CD4-positive, alpha-beta memory T cell (primary cell): Measurements from ENCODE around the gene CALML5. TPM values are rescaled to one million over a fixed set of nuclear protein-coding genes. Genes with fewer than 3 reads are reported as not detected.

ENCODE experiments used
- CTCF ChIA-PET: fragments of 350-600 bp; sonication (Branson Sonifier 250); formaldehyde crosslinking; loops from one replicate; lab custom pipeline; 2021; ENCODE audit warnings: inconsistent platforms; ENCODE audit not compliant: partially characterized antibody; lab: Charles Lee
- POLR2A ChIA-PET: fragments of 350-600 bp; sonication (Branson Sonifier 250); formaldehyde crosslinking; loops from one replicate; lab custom pipeline; 2021; ENCODE audit not compliant: partially characterized antibody; lab: Charles Lee
- DNase-seq, 5 donors: peaks; one replicate each; pipeline versions ENCODE4 v3.0.0 to v3.0.0-alpha.2; 2020 to 2022; ENCODE audit warnings: mixed read lengths in 1 of 5
- H3K27ac ChIP-seq: one replicate; pipeline ENCODE4 v1.7.0; 2013; ENCODE audit warnings: low read depth, low read length
- H3K27me3 ChIP-seq: 2 replicates; pipeline ENCODE4 v1.7.0; 2013; ENCODE audit warnings: mild to moderate bottlenecking, low read length, moderate library complexity; ENCODE audit not compliant: insufficient read depth
- H3K36me3 ChIP-seq: 2 replicates; pipeline ENCODE4 v1.7.0; 2013; ENCODE audit warnings: mild to moderate bottlenecking, low read length, moderate library complexity; ENCODE audit not compliant: insufficient read depth
- H3K4me1 ChIP-seq: 2 replicates; pipeline ENCODE4 v1.7.0; 2013; ENCODE audit warnings: mild to moderate bottlenecking, low read length, moderate library complexity; ENCODE audit not compliant: insufficient read depth
- H3K4me3 ChIP-seq, 2 donors: one replicate each; pipeline ENCODE4 v1.7.0; 2013; ENCODE audit warnings: low read length in 2 of 2, mild to moderate bottlenecking in 1 of 2
- H3K9me3 ChIP-seq, 2 donors: one replicate each; pipeline ENCODE4 v1.7.0; 2013; ENCODE audit warnings: low read length in 2 of 2, control low read depth in 1 of 2; ENCODE audit not compliant: control insufficient read depth in 1 of 2
- H3K27ac Mint-ChIP-seq, 7 donors: one replicate each; pipeline ENCODE4 v1.8.0; 2020 to 2021; ENCODE audit warnings: mixed read lengths in 7 of 7, mild to moderate bottlenecking in 6 of 7, inconsistent platforms in 3 of 7, moderate library complexity in 3 of 7
- H3K27me3 Mint-ChIP-seq, 2 donors: one replicate each; pipeline ENCODE4 v1.8.0; 2020 to 2021; ENCODE audit warnings: mixed read lengths in 2 of 2
- H3K36me3 Mint-ChIP-seq, 2 donors: one replicate each; pipeline ENCODE4 v1.8.0; 2020 to 2021; ENCODE audit warnings: mixed read lengths in 2 of 2, inconsistent platforms in 1 of 2, mild to moderate bottlenecking in 1 of 2
- H3K4me1 Mint-ChIP-seq, 4 donors: one replicate each; pipeline ENCODE4 v1.8.0; 2020 to 2021; ENCODE audit warnings: mixed read lengths in 4 of 4, mild to moderate bottlenecking in 1 of 4
- H3K4me3 Mint-ChIP-seq, 8 donors: one replicate each; pipeline ENCODE4 v1.8.0; 2020 to 2021; ENCODE audit warnings: mixed read lengths in 8 of 8, mild to moderate bottlenecking in 7 of 8, moderate library complexity in 6 of 8, inconsistent platforms in 3 of 8
- H3K9me3 Mint-ChIP-seq, 8 donors: one replicate each; pipeline ENCODE4 v1.8.0; 2020 to 2021; ENCODE audit warnings: mixed read lengths in 8 of 8, mild to moderate bottlenecking in 5 of 8, inconsistent platforms in 3 of 8, moderate library complexity in 1 of 8
- intact Hi-C: fragments of 100-400 bp; cut with micrococcal nuclease; formaldehyde crosslinking; loops from one replicate; pipeline ENCODE4 v1.15.1; 2023
- polyA plus RNA-seq, 2 donors: library from polyadenylated mRNA; unstranded; fragments of 300-500 nt; fragmentation: Illumina TruSeq; gene quantifications; one replicate each; pipeline ENCODE4 v1.2.3, GENCODE V29; 2021
- total RNA-seq, 2 experiments: library from RNA; stranded (reverse); gene quantifications; one replicate each; pipeline ENCODE4 v1.2.3, GENCODE V29; 2021

Gene CALML5
- total and polyA plus RNA-seq, 4 experiments from 2014 or later = not detected

DNA sequence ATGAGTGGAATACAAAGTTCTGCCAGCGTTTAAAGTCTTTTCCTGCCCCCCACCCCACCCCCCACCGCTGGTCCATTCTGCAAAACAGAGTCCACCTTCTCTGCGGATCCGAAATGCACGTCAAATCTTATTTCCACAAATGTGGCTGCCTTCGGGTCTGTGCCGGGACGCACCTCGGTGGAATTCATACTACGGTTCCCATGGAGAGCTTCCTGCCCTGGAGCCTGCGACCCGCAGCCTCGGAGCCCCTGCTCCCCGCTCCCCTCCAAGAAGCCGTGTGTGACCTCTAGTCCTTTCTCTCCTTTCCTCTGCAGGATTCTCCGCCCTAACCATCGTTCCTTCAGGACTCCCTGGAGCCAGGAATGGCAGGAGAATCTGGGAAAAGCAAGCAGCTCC is 12.5 kb upstream of the CALML5 start:
- Mint-ChIP-seq H3K9me3 (no peaks in the 10 kb centered on the region), H3K36me3 (no peaks in the 10 kb centered on the region)
- no peak for DNase-seq

DNA sequence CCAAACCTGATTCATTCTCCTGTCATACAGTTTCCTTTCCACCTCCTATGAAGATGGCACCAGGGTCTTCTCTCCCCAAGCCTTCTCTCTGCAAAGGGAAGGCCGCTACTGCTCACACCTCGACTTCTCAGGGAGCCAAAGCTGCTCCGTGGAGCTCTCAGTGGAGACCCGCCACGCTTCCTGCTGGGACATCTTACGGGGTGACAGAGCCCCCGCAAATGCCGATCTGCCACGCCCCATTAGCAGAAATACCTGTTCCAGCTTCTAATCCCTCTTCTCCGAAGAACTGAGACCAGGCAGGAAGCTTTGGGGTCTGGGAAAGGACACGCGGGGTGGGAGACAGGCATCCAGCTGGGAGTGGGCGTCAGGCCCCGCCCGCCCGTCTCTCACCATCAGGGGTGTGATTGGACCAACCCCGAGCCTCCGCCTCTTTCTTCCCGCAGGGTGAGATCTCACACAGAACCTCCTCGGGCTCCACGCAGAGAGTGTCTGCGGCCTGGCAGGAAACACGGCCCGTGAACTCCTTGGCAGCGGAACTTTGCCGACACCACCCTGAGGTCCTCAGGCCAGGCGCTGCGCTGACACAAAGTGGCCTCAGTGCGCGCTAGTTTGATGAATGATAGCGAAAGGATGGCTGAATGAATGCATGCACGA is 12.0 kb upstream of the CALML5 start:
- Mint-ChIP-seq H3K27ac (no peak overlapping the region), H3K4me1 (peaks cover 6 to 11% (median 9%) of the 10 kb centered on the region in 4 donors), H3K36me3 (no peaks in the 10 kb centered on the region), H3K4me3 (no peak overlapping the region), H3K27me3 (peaks cover 7 to 8% of the 10 kb centered on the region in 2 donors), H3K9me3 (no peaks in the 10 kb centered on the region)
- Histone ChIP-seq H3K27ac (no peak overlapping the region), H3K4me1 (peaks cover 6% of the 10 kb centered on the region), H3K4me3 (no peak overlapping the region), H3K27me3 (no peaks in the 10 kb centered on the region), H3K36me3 (no peaks in the 10 kb centered on the region), H3K9me3 (no peaks in the 10 kb centered on the region)
- intact Hi-C loops = no loop called here
- ChIA-PET CTCF (interaction anchor here (1.8 kb wide), 1 partner anchor 10 kb away, joined by 3 read pairs; no protein-coding TSS in a partner anchor), POLR2A (no interaction called here)
- no peak for DNase-seq

More for the DNA sequence above, 12.5 kb upstream of the CALML5 start:
- H3K4me1 Mint-ChIP-seq = peaks cover 6 to 11% (median 9%) of the 10 kb centered on the region in 4 donors
- H3K4me3 Mint-ChIP-seq = no peak overlapping the region
- ChIA-PET POLR2A (no interaction called here), CTCF (interaction anchor here (1.8 kb wide), 1 partner anchor 10 kb away, joined by 3 read pairs; no protein-coding TSS in a partner anchor)
- Histone ChIP-seq H3K27ac (no peak overlapping the region), H3K4me3 (no peak overlapping the region), H3K36me3 (no peaks in the 10 kb centered on the region), H3K4me1 (peaks cover 6% of the 10 kb centered on the region), H3K27me3 (no peaks in the 10 kb centered on the region), H3K9me3 (no peaks in the 10 kb centered on the region)
- H3K27ac Mint-ChIP-seq = no peak overlapping the region
- peaks cover 5 to 8% of the 10 kb centered on the region in 2 donors for H3K27me3 Mint-ChIP-seq
- intact Hi-C loops = no loop called here

DNA sequence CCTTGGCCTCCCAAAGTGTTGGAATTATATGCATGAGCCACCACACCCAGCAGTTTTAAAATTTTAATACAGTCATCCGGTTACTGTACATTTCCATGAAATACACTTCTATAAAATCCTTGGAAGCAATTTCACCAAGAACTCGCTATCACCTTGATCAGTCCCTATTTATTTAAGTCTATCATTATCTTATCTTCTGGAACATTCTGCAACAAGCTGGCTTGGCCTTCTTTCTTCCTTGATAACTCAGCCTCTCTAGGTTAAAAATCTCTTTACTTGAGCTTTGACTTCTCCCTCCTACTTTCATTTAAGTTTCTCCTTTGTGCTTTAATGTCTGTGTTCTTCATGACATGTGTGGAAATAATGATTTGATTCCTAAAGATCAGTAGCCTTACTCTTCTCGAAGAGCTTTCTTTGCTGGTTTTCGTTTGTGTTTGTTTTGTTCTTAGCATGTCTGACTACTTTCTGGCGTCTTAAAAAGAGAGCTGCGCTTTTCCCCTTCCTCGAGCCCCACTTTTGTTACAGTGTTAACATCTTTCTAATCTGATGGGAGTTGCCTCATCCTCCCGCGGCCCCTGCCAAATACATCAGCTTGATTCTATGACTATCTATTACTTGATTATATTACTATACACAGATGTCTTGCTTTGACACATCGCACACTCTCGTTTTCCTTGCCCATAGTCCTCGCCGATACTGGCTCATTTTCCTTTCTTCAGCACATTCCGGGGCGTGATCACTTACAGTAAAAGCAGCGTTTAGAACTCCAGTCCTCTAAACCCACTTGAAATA is 11.1 kb upstream of the CALML5 start:
- peaks cover 7 to 8% of the 10 kb centered on the region in 2 donors for H3K27me3 Mint-ChIP-seq
- Histone ChIP-seq H3K4me3 (no peak overlapping the region), H3K36me3 (no peaks in the 10 kb centered on the region), H3K9me3 (no peaks in the 10 kb centered on the region), H3K27ac (no peak overlapping the region), H3K4me1 (peaks cover 6% of the 10 kb centered on the region), H3K27me3 (no peaks in the 10 kb centered on the region)
- ChIA-PET CTCF (interaction anchor here (0.8 to 1.8 kb wide), 2 partner anchors 9 to 120 kb away, joined by 3 read pairs; no protein-coding TSS in a partner anchor), POLR2A (no interaction called here)
- no peaks in the 10 kb centered on the region for H3K9me3 Mint-ChIP-seq
- no peaks in the 10 kb centered on the region for H3K36me3 Mint-ChIP-seq
- no peak overlapping the region for H3K27ac Mint-ChIP-seq
- H3K4me3 Mint-ChIP-seq = no peak overlapping the region
- DNase-seq = no peak
- intact Hi-C loops = no loop called here
- H3K4me1 Mint-ChIP-seq = peaks cover 6 to 11% (median 9%) of the 10 kb centered on the region in 4 donors

DNA sequence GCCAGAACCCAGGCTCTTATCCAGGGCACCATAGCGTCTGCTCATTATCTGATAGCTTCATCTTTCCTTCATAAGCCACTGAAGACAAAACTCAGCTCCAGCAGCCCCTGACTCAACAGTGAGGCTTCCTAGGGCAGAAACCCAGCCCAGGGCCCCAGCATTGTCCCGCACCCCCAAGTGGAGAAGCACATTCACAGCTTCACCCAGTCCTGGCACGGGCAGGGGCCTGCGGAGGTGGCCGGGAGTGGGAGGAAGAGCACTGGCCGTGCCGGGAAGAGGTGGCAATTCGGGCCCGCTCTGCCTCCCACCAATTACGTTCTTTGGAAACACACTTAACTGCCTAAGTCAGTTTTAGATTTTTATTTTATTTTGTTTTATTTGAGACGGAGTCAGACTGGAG is 10.3 kb upstream of the CALML5 start:
- peaks cover 6% of the 10 kb centered on the region for H3K4me1 ChIP-seq
- H3K27me3 Mint-ChIP-seq = peaks cover 8 to 10% of the 10 kb centered on the region in 2 donors
- H3K27me3 ChIP-seq = no peaks in the 10 kb centered on the region
- H3K9me3 Mint-ChIP-seq = no peaks in the 10 kb centered on the region
- H3K27ac Mint-ChIP-seq = no peak overlapping the region
- H3K4me3 ChIP-seq = no peak overlapping the region
- H3K9me3 ChIP-seq = no peaks in the 10 kb centered on the region
- no peaks in the 10 kb centered on the region for H3K36me3 Mint-ChIP-seq
- H3K36me3 ChIP-seq = no peaks in the 10 kb centered on the region
- intact Hi-C loops = no loop called here
- CTCF ChIA-PET = interaction anchor here (1.7 kb wide), 1 partner anchor 114 kb away, joined by 3 read pairs; no protein-coding TSS in a partner anchor
- no peak overlapping the region for H3K27ac ChIP-seq
- H3K4me3 Mint-ChIP-seq = no peak overlapping the region
- peaks cover 6 to 11% (median 9%) of the 10 kb centered on the region in 4 donors for H3K4me1 Mint-ChIP-seq
- DNase-seq = no peak
- POLR2A ChIA-PET = no interaction called here

DNA sequence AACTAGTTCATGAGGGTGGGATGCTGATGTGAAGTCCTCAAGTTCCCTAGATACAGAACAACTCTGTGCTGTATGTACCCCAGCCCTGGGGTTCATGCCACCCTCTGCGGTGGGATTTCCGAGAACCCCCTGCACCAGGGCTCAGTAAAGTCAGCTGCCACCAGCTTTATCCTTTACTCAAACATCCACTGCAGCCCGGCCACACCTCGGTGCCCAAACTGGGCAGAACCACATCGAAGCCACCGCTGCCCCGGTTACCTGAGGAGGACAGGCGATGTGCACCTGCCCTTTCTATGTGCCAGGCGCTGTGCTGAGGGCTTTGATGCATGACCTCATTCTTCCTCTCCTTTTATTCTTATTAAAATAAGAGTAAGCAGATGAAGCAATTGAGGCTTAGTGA is 9.9 kb upstream of the CALML5 start:
- Histone ChIP-seq H3K36me3 (no peaks in the 10 kb centered on the region), H3K27me3 (no peaks in the 10 kb centered on the region), H3K9me3 (no peaks in the 10 kb centered on the region), H3K27ac (no peak overlapping the region), H3K4me1 (peaks cover 6% of the 10 kb centered on the region), H3K4me3 (no peak overlapping the region)
- DNase-seq = no peak
- Mint-ChIP-seq H3K9me3 (no peaks in the 10 kb centered on the region), H3K4me3 (no peak overlapping the region), H3K36me3 (no peaks in the 10 kb centered on the region), H3K27ac (no peak overlapping the region), H3K4me1 (peaks cover 6 to 11% (median 9%) of the 10 kb centered on the region in 4 donors), H3K27me3 (peaks cover 8 to 10% of the 10 kb centered on the region in 2 donors)
- POLR2A ChIA-PET = no interaction called here
- intact Hi-C loops = no loop called here
- CTCF ChIA-PET = interaction anchor here (1.7 kb wide), 1 partner anchor 115 kb away, joined by 3 read pairs; no protein-coding TSS in a partner anchor

DNA sequence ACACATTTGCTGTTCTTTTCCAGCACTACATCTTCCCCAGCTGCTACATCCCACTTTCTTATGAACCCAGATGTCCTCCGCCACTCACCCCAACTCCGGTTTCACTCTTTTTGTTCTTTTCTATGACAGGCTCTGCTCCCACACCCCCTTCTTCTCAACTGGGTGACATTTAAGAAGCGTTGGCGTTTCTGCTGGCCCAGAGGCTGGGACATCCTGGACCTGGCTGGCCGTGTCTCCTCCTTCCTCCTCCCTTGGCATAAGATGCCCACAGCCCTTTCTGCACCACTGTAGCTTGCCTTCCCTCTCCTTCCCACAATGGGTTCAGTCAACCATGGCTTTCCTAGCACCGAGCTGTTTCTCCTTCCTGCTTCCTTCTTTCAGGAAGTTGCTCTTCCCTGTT is 9.4 kb upstream of the CALML5 start:
- Mint-ChIP-seq H3K4me1 (peaks cover 6 to 11% (median 9%) of the 10 kb centered on the region in 4 donors), H3K36me3 (no peaks in the 10 kb centered on the region), H3K4me3 (no peak overlapping the region), H3K27ac (no peak overlapping the region), H3K9me3 (no peaks in the 10 kb centered on the region), H3K27me3 (peaks cover 8 to 10% of the 10 kb centered on the region in 2 donors)
- no peak overlapping the region for H3K27ac ChIP-seq
- H3K9me3 ChIP-seq = no peaks in the 10 kb centered on the region
- no peaks in the 10 kb centered on the region for H3K36me3 ChIP-seq
- DNase-seq = no peak
- no peaks in the 10 kb centered on the region for H3K27me3 ChIP-seq
- intact Hi-C loops = no loop called here
- no peak overlapping the region for H3K4me3 ChIP-seq
- peaks cover 6% of the 10 kb centered on the region for H3K4me1 ChIP-seq
- CTCF ChIA-PET = interaction anchor here (1.2 to 1.7 kb wide), 2 partner anchors 114 to 115 kb away, joined by 3 to 4 read pairs; no protein-coding TSS in a partner anchor
- POLR2A ChIA-PET = no interaction called here

DNA sequence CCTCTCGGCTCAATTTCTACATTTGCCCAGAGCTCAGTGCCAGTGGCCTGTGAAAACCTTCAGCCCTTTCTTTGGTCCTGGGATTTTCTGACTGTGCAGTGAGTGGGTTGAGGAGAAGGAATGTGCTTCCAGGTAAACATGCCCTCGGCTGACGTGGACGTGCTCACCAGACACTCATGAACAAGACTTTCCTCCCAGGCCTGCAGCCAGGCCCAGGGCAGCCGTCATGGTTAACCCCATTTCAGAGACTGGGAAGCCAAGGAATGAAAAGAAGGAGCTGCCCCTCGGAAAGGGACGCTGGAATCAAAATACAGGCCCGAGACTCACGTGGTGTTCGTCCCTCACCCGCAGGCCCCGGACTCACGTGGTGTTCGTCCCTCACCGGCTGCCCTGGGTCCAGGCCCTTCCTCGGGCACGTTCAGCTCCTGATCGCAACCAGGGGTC is 8.8 kb upstream of the CALML5 start:
- ChIA-PET CTCF (interaction anchor here (1.2 to 1.7 kb wide), 2 partner anchors 114 to 116 kb away, joined by 3 to 4 read pairs; no protein-coding TSS in a partner anchor), POLR2A (no interaction called here)
- Mint-ChIP-seq H3K9me3 (no peaks in the 10 kb centered on the region), H3K4me3 (no peak overlapping the region), H3K4me1 (peaks cover 3 to 6% (median 4%) of the 10 kb centered on the region in 4 donors), H3K36me3 (no peaks in the 10 kb centered on the region), H3K27me3 (peaks cover 7 to 9% of the 10 kb centered on the region in 2 donors), H3K27ac (no peak overlapping the region)
- Histone ChIP-seq H3K27ac (no peak overlapping the region), H3K9me3 (no peaks in the 10 kb centered on the region), H3K4me1 (peaks cover 5% of the 10 kb centered on the region), H3K36me3 (no peaks in the 10 kb centered on the region), H3K27me3 (no peaks in the 10 kb centered on the region), H3K4me3 (no peak overlapping the region)
- intact Hi-C loops = no loop called here
- DNase-seq = no peak
